Thoracic aorta (tissue), 2 donors: ENCODE data around the gene IL12RB2. TPM values are rescaled to one million over a fixed set of nuclear protein-coding genes. Genes with fewer than 3 reads are reported as not detected.

Source experiments
- ATAC-seq: fragments of 150-250 bp; one replicate; pipeline ENCODE4 v1.8.0; 2017; ENCODE audit warnings: low read depth; ENCODE audit not compliant: insufficient number of reproducible peaks, low FRiP score
- DNase-seq: peaks from one replicate; pipeline ENCODE4 v3.0.0-alpha.2; 2020; ENCODE audit warnings: low spot score
- H3K27ac ChIP-seq, 2 donors: fragments of 200-600 bp; sonication (generic); 1 replicate in 1 of 2; 2 replicates in 1 of 2; pipeline ENCODE4 v1.5.1; 2016; ENCODE audit warnings: mild to moderate bottlenecking in 2 of 2, moderate library complexity in 2 of 2
- H3K27me3 ChIP-seq: fragments of 200-600 bp; sonication (generic); replicated peaks from 2 replicates; pipeline ENCODE4 v1.6.0; 2016; ENCODE audit warnings: mild to moderate bottlenecking; ENCODE audit not compliant: insufficient read depth
- H3K36me3 ChIP-seq: fragments of 200-600 bp; sonication (generic); one replicate; pipeline ENCODE4 v1.5.1; 2016
- H3K4me1 ChIP-seq, 2 donors: fragments of 200-600 bp; sonication (generic); 1 replicate in 1 of 2; 2 replicates in 1 of 2; pipeline versions ENCODE4 v1.5.1 to v1.6.0; 2016; ENCODE audit warnings: low read depth in 2 of 2, mild to moderate bottlenecking in 1 of 2; ENCODE audit not compliant: control insufficient read depth in 1 of 2
- H3K4me3 ChIP-seq: fragments of 200-600 bp; sonication (generic); 2 replicates; pipeline ENCODE4 v1.5.1; 2016; ENCODE audit warnings: mild to moderate bottlenecking
- H3K9me3 ChIP-seq: fragments of 200-600 bp; sonication (generic); 2 replicates; pipeline ENCODE4 v1.5.1; 2016
- CTCF ChIP-seq: fragments of 200-600 bp; sonication (generic); IDR thresholded peaks from one replicate; pipeline ENCODE4 v1.5.1; 2019; ENCODE audit warnings: antibody characterized with exemption
- total RNA-seq, 2 donors: library from RNA; depleted of rRNA; stranded (reverse); fragments of >200 nt; gene quantifications; one replicate each; pipeline versions ENCODE4 v1.1.0 to v1.2.3, GENCODE V29; 2016

IL12RB2 gene
- total RNA-seq, 2 donors from 2014 or later, result 3.1 to 3.5 TPM

GRCh38 chr1:67431156-67431765, 123.6 kb downstream of the IL12RB2 start:
- Histone ChIP-seq H3K27me3 (no peaks in the 10 kb centered on the region), H3K9me3 (no peaks in the 10 kb centered on the region), H3K27ac (peak overlapping the region; percentile 81 to 96), H3K4me1 (peaks cover 21 to 53% of the 10 kb centered on the region in 2 donors), H3K36me3 (no peaks in the 10 kb centered on the region), H3K4me3 (peak overlapping the region; percentile 95)
- DNase-seq, result no peak
- no peak for TF ChIP-seq CTCF
- ATAC-seq, result no peak

GRCh38 chr1:67431869-67432578, 124.4 kb downstream of the IL12RB2 start:
- ATAC-seq, result no peak
- peaks cover 13 to 47% of the 10 kb centered on the region in 2 donors for H3K4me1 ChIP-seq
- no peak for DNase-seq
- no peak for TF ChIP-seq CTCF
- no peaks in the 10 kb centered on the region for H3K27me3 ChIP-seq
- peak overlapping the region; percentile 95 for H3K4me3 ChIP-seq
- no peaks in the 10 kb centered on the region for H3K9me3 ChIP-seq
- no peaks in the 10 kb centered on the region for H3K36me3 ChIP-seq
- peak overlapping the region; percentile 81 to 96 for H3K27ac ChIP-seq

- no peak for TF ChIP-seq CTCF
- Histone ChIP-seq H3K27me3 (no peaks in the 10 kb centered on the region), H3K27ac (peak overlapping the region; percentile 81 to 96), H3K4me3 (no peak overlapping the region), H3K36me3 (no peaks in the 10 kb centered on the region), H3K4me1 (peaks cover 13 to 40% of the 10 kb centered on the region in 2 donors), H3K9me3 (no peaks in the 10 kb centered on the region)
- DNase-seq, result no peak
- no peak for ATAC-seq
Measured at GRCh38 chr1:67432745-67433144, 125.1 kb downstream of the IL12RB2 start.

GRCh38 chr1:67433837-67434236, 126.2 kb downstream of the IL12RB2 start:
- no peak for DNase-seq
- TF ChIP-seq CTCF, result no peak
- Histone ChIP-seq H3K9me3 (no peaks in the 10 kb centered on the region), H3K27ac (peak overlapping the region; percentile 81 to 96), H3K4me1 (peaks cover 13 to 35% of the 10 kb centered on the region in 2 donors), H3K36me3 (no peaks in the 10 kb centered on the region), H3K27me3 (no peaks in the 10 kb centered on the region), H3K4me3 (peak overlapping the region; percentile 26)
- no peak for ATAC-seq

GRCh38 chr1:67434491-67434890, 126.8 kb downstream of the IL12RB2 start:
- no peak for ATAC-seq
- Histone ChIP-seq H3K4me3 (no peak overlapping the region), H3K36me3 (no peaks in the 10 kb centered on the region), H3K27me3 (no peaks in the 10 kb centered on the region), H3K9me3 (no peaks in the 10 kb centered on the region), H3K4me1 (peaks cover 13 to 35% of the 10 kb centered on the region in 2 donors), H3K27ac (peak overlapping the region; percentile 81 to 96)
- no peak for TF ChIP-seq CTCF
- no peak for DNase-seq
